PC-3 (cell line): ENCODE results near the gene CTNNBIP1.

Experiments used
- CTCF ChIP-seq: fragments of 300-600 bp; sonication (generic); conservative IDR thresholded peaks from 2 replicates; pipeline ENCODE4 v1.5.1; 2017; ENCODE audit warnings: antibody characterized with exemption, low read depth, mild to moderate bottlenecking, low read length
- EZH2 ChIP-seq: fragments of 300-600 bp; sonication (generic); IDR thresholded peaks from one replicate; pipeline ENCODE4 v1.6.1; 2017; ENCODE audit warnings: antibody characterized with exemption, mild to moderate bottlenecking, low read length; ENCODE audit not compliant: unreplicated experiment

- TF ChIP-seq EZH2: no peak
- no peak for TF ChIP-seq CTCF
Observed at GRCh38 chr1:9833632-9834031, 76.4 kb downstream of the CTNNBIP1 start.
